AG04450 (cell line): ENCODE data around the gene PAXX. TPM values are rescaled to one million over a fixed set of nuclear protein-coding genes. Genes with fewer than 3 reads are reported as not detected.
"Not testable (repeated sequence)": the region's sequence is repeated elsewhere in the genome, so short reads cannot be mapped to it uniquely, and the experiment has no call there.

ENCODE experiments used
- CTCF ChIA-PET: fragments of 300-600, 350-600 bp; formaldehyde crosslinking; extraction: SDS; loops from one replicate; lab custom pipeline; 2022; ENCODE audit warnings: antibody characterized with exemption, inconsistent platforms; lab: Charles Lee
- POLR2A ChIA-PET: fragments of 350-600 bp; formaldehyde crosslinking; extraction: SDS; loops from one replicate; lab custom pipeline; 2021; ENCODE audit warnings: antibody characterized with exemption, inconsistent platforms; lab: Yijun Ruan, JAX
- DNase-seq: peaks from one replicate; pipeline ENCODE4 v3.0.0-alpha.2; 2011; ENCODE audit warnings: low read depth, low spot score
- H3K27ac ChIP-seq: one replicate; pipeline ENCODE4 v1.5.1; 2012; ENCODE audit warnings: low read depth, low read length, control low read depth
- H3K27me3 ChIP-seq: one replicate; pipeline ENCODE4 v1.6.0; 2012; ENCODE audit warnings: low read length; ENCODE audit not compliant: control insufficient read depth, insufficient read depth
- H3K4me3 ChIP-seq: 2 replicates; pipeline ENCODE4 v1.5.1; 2011; ENCODE audit warnings: mild to moderate bottlenecking, low read depth, low read length, control low read depth
- H3K9me3 ChIP-seq: 2 replicates; pipeline ENCODE4 v1.5.1; 2012; ENCODE audit warnings: low read length; ENCODE audit not compliant: control insufficient read depth, insufficient read depth
- CTCF ChIP-seq: IDR thresholded peaks from 2 replicates; pipeline ENCODE4 v1.5.1; 2011; ENCODE audit warnings: low read depth, low read length, control low read depth, inconsistent platforms
- polyA plus RNA-seq: library from polyadenylated mRNA; depleted of rRNA; stranded (reverse); fragments of >200 nt; gene quantifications from 2 replicates; pipeline ENCODE4 v1.2.3, GENCODE V29; 2011

PAXX gene
- polyA plus RNA-seq, 1 experiment, result 6.0 TPM

GRCh38 chr9:137030006-137030405 lies 37.8 kb downstream of the PAXX start:
- TF ChIP-seq CTCF, result no peak
- Histone ChIP-seq H3K4me3 (no peak overlapping the region), H3K9me3 (no peaks in the 10 kb centered on the region; the same call in 1 of the 2 replicates), H3K27ac (no peak overlapping the region), H3K27me3 (no peaks in the 10 kb centered on the region)
- ChIA-PET CTCF (interaction anchor here (0.5 to 2.2 kb wide), 32 partner anchors 9 to 243 kb away, joined by 3 to 15 read pairs (median 6); partner anchors contain the start of genes AJM1, C8G, CLIC3 and FBXW5), POLR2A (interaction anchor here (1.4 kb wide), 1 partner anchor 86 kb away, joined by 3 read pairs; no protein-coding TSS in a partner anchor)
- no peak for DNase-seq

- DNase-seq, result no peak
- Histone ChIP-seq H3K27ac (no peak overlapping the region), H3K4me3 (no peak overlapping the region), H3K27me3 (no peaks in the 10 kb centered on the region), H3K9me3 (no peaks in the 10 kb centered on the region; the same call in 1 of the 2 replicates)
- ChIA-PET POLR2A (no interaction called here), CTCF (interaction anchor here (0.5 to 2.2 kb wide), 10 partner anchors 10 to 83 kb away, joined by 3 to 13 read pairs (median 8); partner anchors contain the start of gene PAXX)
- no peak for TF ChIP-seq CTCF
Observed at GRCh38 chr9:137030538-137031527, 38.6 kb downstream of the PAXX start.

GRCh38 chr9:137031904-137032640 lies 39.9 kb downstream of the PAXX start, which contains the start of gene FUT7:
FUT7 (minus strand) TSS chr9:137032088; CDS start chr9:137031991, 97 bp downstream.
- CTCF ChIA-PET, result interaction anchor here (0.6 to 1.3 kb wide), 3 partner anchors 14 to 245 kb away, joined by 4 to 6 read pairs (median 4); no protein-coding TSS in a partner anchor
- H3K9me3 ChIP-seq, result no peaks in the 10 kb centered on the region; the same call in 1 of the 2 replicates
- POLR2A ChIA-PET, result interaction anchor here (0.7 kb wide), 1 partner anchor 241 kb away, joined by 3 read pairs; the partner anchor contains the start of gene TMEM141
- no peak within 1 kb of the TSS for H3K4me3 ChIP-seq
- H3K27me3 ChIP-seq, result no peaks in the 10 kb centered on the region
- no peak for DNase-seq
- H3K27ac ChIP-seq, result no peak within 1 kb of the TSS
- no peak for TF ChIP-seq CTCF

GRCh38 chr9:137032858-137033257 lies 40.6 kb downstream of the PAXX start:
- Histone ChIP-seq H3K27me3 (no peaks in the 10 kb centered on the region), H3K27ac (no peak overlapping the region), H3K4me3 (no peak overlapping the region), H3K9me3 (no peaks in the 10 kb centered on the region; the same call in 1 of the 2 replicates)
- no peak for DNase-seq
- ChIA-PET CTCF (no interaction called here), POLR2A (no interaction called here)
- TF ChIP-seq CTCF, result no peak

GRCh38 chr9:137033481-137033880 lies 41.3 kb downstream of the PAXX start:
- H3K27ac ChIP-seq, H3K4me3 ChIP-seq, H3K27me3 ChIP-seq, DNase-seq, H3K9me3 ChIP-seq, POLR2A ChIA-PET: not testable (repeated sequence)
- CTCF ChIA-PET, result interaction anchor here (3.2 to 5.1 kb wide), 3 partner anchors 13 to 246 kb away, joined by 16 to 105 read pairs (median 31); partner anchors contain the start of gene NPDC1
